ENCODE results near the gene PIGZ. TPM values are rescaled to one million over a fixed set of nuclear protein-coding genes. Genes with fewer than 3 reads are reported as not detected.
A peak's percentile ranks its signal among the peaks of the same experiment; 100 is the strongest.

PIGZ gene
- polyA plus RNA-seq, 10 donors = 0.54 to 1.7 (median 1.0) TPM

GRCh38 chr3:197002701-197003454 is 34.2 kb upstream of the PIGZ start:
- DNase-seq = peak; percentile 59 to 84 (median 68)

GRCh38 chr3:197001972-197002700 is 33.5 kb upstream of the PIGZ start:
- peak in 2 of 3 donors; percentile 23 to 66 for DNase-seq

GRCh38 chr3:197001106-197001971 is 32.7 kb upstream of the PIGZ start:
- DNase-seq = no peak

- DNase-seq = no peak
These were observed 31.6 kb upstream of the PIGZ start for GRCh38 chr3:197000211-197000610.

- DNase-seq = no peak
These were observed 30.5 kb upstream of the PIGZ start for GRCh38 chr3:196998966-196999760.

- DNase-seq = no peak
These were observed 28.7 kb upstream of the PIGZ start for GRCh38 chr3:196997311-196997710.

- DNase-seq = no peak
These were observed 28.0 kb upstream of the PIGZ start for GRCh38 chr3:196996454-196997265.

GRCh38 chr3:196995646-196996355 is 27.2 kb upstream of the PIGZ start:
- DNase-seq = no peak

GRCh38 chr3:196995027-196995426 is 26.4 kb upstream of the PIGZ start:
- no peak for DNase-seq

GRCh38 chr3:196994056-196994455 is 25.4 kb upstream of the PIGZ start:
- no peak for DNase-seq

- no peak for DNase-seq
These were observed 23.9 kb upstream of the PIGZ start for GRCh38 chr3:196992461-196993065.

GRCh38 chr3:196991581-196992460 is 23.2 kb upstream of the PIGZ start:
- DNase-seq = no peak

- DNase-seq = no peak
These were observed 22.0 kb upstream of the PIGZ start for GRCh38 chr3:196990601-196991007.

- DNase-seq = no peak
These were observed 21.2 kb upstream of the PIGZ start for GRCh38 chr3:196989721-196990262.

GRCh38 chr3:196988241-196989029 is 19.8 kb upstream of the PIGZ start:
- no peak for DNase-seq

GRCh38 chr3:196987022-196987421 is 18.4 kb upstream of the PIGZ start:
- DNase-seq = no peak

Measured in muscle of back (tissue), 11 donors.